ENCODE results near the gene ATG101.

- TF ChIP-seq EZH2phosphoT487 (IDR thresholded peaks at IDR 0.05; ENCODE audit: insufficient read depth, low read depth) (no peak), EZH2 (IDR thresholded peaks at IDR 0.05; ENCODE audit: insufficient read depth, poor library complexity, severe bottlenecking) (no peak)
Observed at GRCh38 chr12:52086366-52086765, 16.6 kb downstream of the ATG101 start.

Measured in GM23248 (cell line).